SK-N-SH (cell line): ENCODE results near the gene PDGFRA. TPM values are rescaled to one million over a fixed set of nuclear protein-coding genes. Genes with fewer than 3 reads are reported as not detected.

Source experiments
- CTCF ChIA-PET: fragments of 300-600, 350-600 bp; formaldehyde crosslinking; extraction: SDS; loops from one replicate; lab custom pipeline; 2021; lab: Yijun Ruan, JAX
- POLR2A ChIA-PET: fragments of 350-600 bp; sonication (Branson Sonifier 250); formaldehyde crosslinking; extraction: SDS; loops from one replicate; lab custom pipeline; 2020; ENCODE audit warnings: antibody characterized with exemption, inconsistent platforms; lab: Yijun Ruan, JAX
- DNase-seq: peaks from one replicate; pipeline ENCODE4 v3.0.0; 2012
- H2AFZ ChIP-seq: fragments of 200-600 bp; sonication (generic); 2 replicates; pipeline ENCODE4 v1.8.1; 2016; ENCODE audit warnings: antibody characterized with exemption, mild to moderate bottlenecking, low read depth
- H3F3A ChIP-seq: fragments of 200-600 bp; sonication (generic); replicated peaks from 2 replicates; pipeline ENCODE3; 2016; ENCODE audit warnings: antibody characterized with exemption, mild to moderate bottlenecking; ENCODE audit not compliant: insufficient read depth
- H3K27ac ChIP-seq, 2 experiments: fragments of 200-500 bp in 1 of 2; fragments of 200-600 bp in 1 of 2; sonication (Bioruptor generic) in 1 of 2; sonication (generic), shearing (Covaris generic) in 1 of 2; 2 replicates each; pipeline versions ENCODE4 v1.5.1 to v1.6.1; 2014 to 2016; ENCODE audit warnings: low read depth in 2 of 2, inconsistent platforms in 1 of 2, low read length in 1 of 2, mild to moderate bottlenecking in 1 of 2, mixed read lengths in 1 of 2
- H3K27me3 ChIP-seq: fragments of 200-600 bp; sonication (generic), shearing (Covaris generic); 2 replicates; pipeline ENCODE4 v1.6.1; 2016; ENCODE audit warnings: mixed run types; ENCODE audit not compliant: insufficient read depth
- H3K36me3 ChIP-seq, 2 experiments: fragments of 200-500 bp in 1 of 2; fragments of 200-600 bp in 1 of 2; sonication (Bioruptor generic) in 1 of 2; sonication (generic) in 1 of 2; replicated peaks in 1 of 2; 2 replicates each; pipeline versions ENCODE3 to v1.5.1; 2014 to 2016; ENCODE audit warnings: low read length in 1 of 2, mild to moderate bottlenecking in 1 of 2; ENCODE audit not compliant: insufficient read depth in 2 of 2, control insufficient read depth in 1 of 2
- H3K4me1 ChIP-seq, 2 experiments: fragments of 200-500 bp in 1 of 2; fragments of 200-600 bp in 1 of 2; sonication (Bioruptor generic) in 1 of 2; sonication (generic), shearing (Covaris generic) in 1 of 2; 2 replicates each; pipeline versions ENCODE4 v1.5.1 to v1.6.1; 2014 to 2016; ENCODE audit warnings: low read depth in 1 of 2, low read length in 1 of 2, mixed run types in 1 of 2; ENCODE audit not compliant: insufficient read depth in 2 of 2, control insufficient read depth in 1 of 2
- H3K4me2 ChIP-seq: fragments of 200-600 bp; sonication (generic), shearing (Covaris generic); 2 replicates; pipeline ENCODE4 v1.6.1; 2017; ENCODE audit warnings: mixed run types
- H3K4me3 ChIP-seq, 2 experiments: fragments of 200-500 bp in 1 of 2; fragments of 200-600 bp in 1 of 2; sonication (Bioruptor generic) in 1 of 2; sonication (generic), shearing (Covaris generic) in 1 of 2; 2 replicates each; pipeline versions ENCODE4 v1.5.1 to v1.8.1; 2014 to 2016; ENCODE audit warnings: low read depth in 2 of 2, inconsistent platforms in 1 of 2, low read length in 1 of 2, mild to moderate bottlenecking in 1 of 2, mixed read lengths in 1 of 2, moderate library complexity in 1 of 2
- H3K79me2 ChIP-seq: fragments of 200-600 bp; sonication (generic); 2 replicates; pipeline ENCODE4 v1.8.1; 2017; ENCODE audit warnings: mild to moderate bottlenecking; ENCODE audit not compliant: insufficient read depth
- H3K9ac ChIP-seq: fragments of 200-600 bp; sonication (generic); 2 replicates; pipeline ENCODE4 v1.6.1; 2017; ENCODE audit warnings: mixed run types
- H3K9me2 ChIP-seq: fragments of 200-600 bp; sonication (generic); 2 replicates; pipeline ENCODE4 v1.6.1; 2017; ENCODE audit warnings: mixed run types
- H3K9me3 ChIP-seq: fragments of 200-600 bp; sonication (generic); 2 replicates; pipeline ENCODE4 v1.6.1; 2017; ENCODE audit warnings: mixed run types, mild to moderate bottlenecking, moderate library complexity
- H4K20me1 ChIP-seq: fragments of 200-600 bp; sonication (generic); 2 replicates; pipeline ENCODE4 v1.6.1; 2017; ENCODE audit warnings: mild to moderate bottlenecking, mixed run types; ENCODE audit not compliant: insufficient read depth
- FOSL2 ChIP-seq: IDR thresholded peaks from 2 replicates; pipeline ENCODE4 v1.4.0; 2012; ENCODE audit warnings: low read depth, mild to moderate bottlenecking, moderate library complexity, borderline replicate concordance
- FOXM1 ChIP-seq: IDR thresholded peaks from 2 replicates; pipeline ENCODE4 v1.4.0; 2012; ENCODE audit warnings: low read depth, mild to moderate bottlenecking
- GABPA ChIP-seq: IDR thresholded peaks from 2 replicates; pipeline ENCODE4 v1.4.0; 2012; ENCODE audit warnings: low read depth, mild to moderate bottlenecking
- GATA2 ChIP-seq: sonication (generic); formaldehyde crosslinking; IDR thresholded peaks from 2 replicates; pipeline ENCODE4 v1.5.0; 2020; ENCODE audit warnings: mild to moderate bottlenecking, missing genetic modification reagents
- JUND ChIP-seq: IDR thresholded peaks from 2 replicates; pipeline ENCODE4 v1.4.0; 2012
- MXI1 ChIP-seq: IDR thresholded peaks from 2 replicates; pipeline ENCODE4 v1.6.1; 2012; ENCODE audit warnings: mild to moderate bottlenecking, low read depth, low read length, improper control_type of control experiment
- PBX3 ChIP-seq: IDR thresholded peaks from 2 replicates; pipeline ENCODE4; 2012
- POLR2AphosphoS5 ChIP-seq: IDR thresholded peaks from 2 replicates; pipeline ENCODE4 v1.6.1; 2012; ENCODE audit warnings: low read depth, low read length
- RCOR1 ChIP-seq: fragments of 150-350 bp; IDR thresholded peaks from 2 replicates; pipeline ENCODE4 v1.6.1; 2017; ENCODE audit warnings: antibody characterized with exemption, low read length
- RXRA ChIP-seq: IDR thresholded peaks from 2 replicates; pipeline ENCODE4 v1.4.0; 2012; ENCODE audit warnings: low read depth, mild to moderate bottlenecking, borderline replicate concordance
- TCF12 ChIP-seq: IDR thresholded peaks from 2 replicates; pipeline ENCODE4 v1.4.0; 2012
- ZBTB33 ChIP-seq: IDR thresholded peaks from 2 replicates; pipeline ENCODE4 v1.4.0; 2012; ENCODE audit warnings: low read depth, borderline replicate concordance
- WGBS: methylation state at CpG from one replicate; pipeline ENCODE4 v1.1.6; 2017; ENCODE audit warnings: low lambda C conversion rate; 5-methylcytosine and 5-hydroxymethylcytosine counted together
- polyA plus RNA-seq, 3 experiments: library from polyadenylated mRNA; depleted of rRNA; stranded (reverse); fragments of >200 nt; gene quantifications; 2 replicates each; pipeline ENCODE4 v1.2.3, GENCODE V29; 2012

The PDGFRA gene
- polyA plus RNA-seq, 1 of the 3 experiments (the other 2 are of a cell fraction), result 25.3 TPM

DNA sequence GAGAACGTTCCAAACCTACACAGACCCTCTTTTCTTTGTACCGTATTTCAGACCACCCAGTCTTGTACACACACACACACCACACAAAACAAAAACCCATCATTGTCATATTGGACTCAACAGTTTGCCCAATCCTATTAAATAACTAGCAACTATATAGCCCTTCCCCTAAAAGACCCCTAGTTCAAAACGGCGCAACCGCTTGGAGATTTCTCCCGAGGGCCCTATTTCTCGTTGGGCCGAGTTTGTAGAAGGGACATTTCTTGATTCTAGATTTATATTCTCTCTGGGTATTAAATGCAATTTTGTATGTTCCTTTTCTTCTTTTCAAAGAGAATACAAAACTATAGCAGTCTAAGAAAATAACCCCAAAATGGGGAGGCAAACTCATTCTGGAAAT is 547 bp upstream of the PDGFRA start (continued):
- TF ChIP-seq PBX3 (no peak), FOSL2 (no peak), ZBTB33 (no peak), RCOR1 (no peak)

GRCh38 chr4:54229631-54230483 is 764 bp downstream of the PDGFRA start:
- CTCF ChIA-PET, result interaction anchor here (0.6 to 6.1 kb wide), 12 partner anchors 11 to 1633 kb away, joined by 3 to 152 read pairs (median 32); no protein-coding TSS in a partner anchor
- TF ChIP-seq FOXM1 (no peak), POLR2AphosphoS5 (no peak), GATA2 (CRISPR knock-in tag) (no peak), GABPA (no peak), JUND (no peak), RXRA (no peak), TCF12 (no peak), MXI1 (peak; percentile 42; the same call in 1 of the 2 replicates)
- peak; percentile 52 for DNase-seq
- peak overlapping the region; percentile 52; the same call in 1 of the 2 replicates for H2AFZ ChIP-seq
- H3K27ac ChIP-seq, result peak overlapping the region; percentile 79 to 91
- peaks cover 11% of the 10 kb centered on the region for H4K20me1 ChIP-seq
- no peaks in the 10 kb centered on the region for H3K9me2 ChIP-seq
- peaks cover 4 to 23% of the 10 kb centered on the region in 2 experiments; a peak in 3 of 4 replicates for H3K4me1 ChIP-seq
- H3K9me3 ChIP-seq, result no peaks in the 10 kb centered on the region
- H3F3A ChIP-seq, result peaks cover 12% of the 10 kb centered on the region
- H3K4me3 ChIP-seq, result peak overlapping the region; percentile 64 to 85
- WGBS, result 8% methylated on average over 12 of the region's 63 CpGs
- POLR2A ChIA-PET, result interaction anchor here (0.6 to 3.4 kb wide), 8 partner anchors 300 to 1236 kb away, joined by 3 to 14 read pairs (median 4); no protein-coding TSS in a partner anchor
- H3K27me3 ChIP-seq, result no peaks in the 10 kb centered on the region
- peaks cover 39% of the 10 kb centered on the region for H3K79me2 ChIP-seq
- no peaks in the 10 kb centered on the region for H3K36me3 ChIP-seq
- H3K9ac ChIP-seq, result peak overlapping the region; percentile 51; the same call in 1 of the 2 replicates
- peak overlapping the region; percentile 92 for H3K4me2 ChIP-seq
